ENCODE data around the gene GPR183. TPM values are rescaled to one million over a fixed set of nuclear protein-coding genes. Genes with fewer than 3 reads are reported as not detected.

GPR183 gene
- total and polyA plus RNA-seq, 10 of the 15 experiments (the other 5 are each of a cell fraction or from before 2014, with no cell fraction given) = 134 to 669 (median 225) TPM

DNA sequence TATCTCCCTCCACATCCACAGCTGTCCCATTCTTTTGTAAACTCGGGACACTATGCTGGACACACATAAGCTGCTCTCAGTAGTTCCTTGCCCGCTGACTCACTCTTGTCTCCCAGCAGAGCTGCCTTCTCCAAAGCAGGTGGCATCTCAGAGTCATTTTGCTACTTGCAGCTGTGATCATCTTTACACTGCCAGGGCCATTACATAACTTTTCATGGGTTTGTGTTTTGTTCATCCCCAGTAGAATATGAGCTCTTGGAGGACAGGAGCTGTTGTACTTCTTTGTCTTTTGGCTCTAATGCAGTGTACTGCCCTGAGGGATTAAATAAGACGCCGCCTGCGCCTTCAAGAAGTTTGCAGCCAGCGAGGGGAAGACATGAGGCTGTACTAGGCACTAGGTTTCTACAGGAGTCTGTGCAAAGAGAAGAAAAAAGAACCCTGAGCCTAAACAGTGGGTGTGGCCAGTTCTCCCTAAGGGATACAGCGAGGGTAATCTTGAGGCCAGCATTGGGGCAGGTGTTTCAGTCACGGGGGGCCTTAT, 40.8 kb upstream of the GPR183 start (continued):
- TF ChIP-seq PRDM15 (CRISPR knock-in tag; IDR thresholded peaks at IDR 0.05) (no peak), NFYB (IDR thresholded peaks at IDR 0.05; ENCODE audit: insufficient read depth, low read depth, low read length) (no peak), ZBTB11 (CRISPR knock-in tag; IDR thresholded peaks at IDR 0.05) (no peak), ZZZ3 (IDR thresholded peaks at IDR 0.05; ENCODE audit: control insufficient read depth, insufficient read length, low read depth) (no peak), EGR1 (IDR thresholded peaks at IDR 0.05; ENCODE audit: borderline replicate concordance in 1 of 2, low read depth in 2 of 2, low read length in 2 of 2) (no peak), KAT2A (conservative IDR thresholded peaks at IDR 0.05; ENCODE audit: control insufficient read depth, low read depth, low read length) (no peak), CHD2 (IDR thresholded peaks at IDR 0.05; ENCODE audit: borderline replicate concordance, low read depth, low read length) (no peak), RFX5 (IDR thresholded peaks at IDR 0.05; ENCODE audit: low read depth, low read length) (no peak), ZNF622 (IDR thresholded peaks at IDR 0.05) (no peak), IKZF2 (IDR thresholded peaks at IDR 0.05) (no peak), SPI1 (IDR thresholded peaks at IDR 0.05; ENCODE audit: borderline replicate concordance, insufficient read depth, low read depth, low read length) (no peak), FOXK2 (IDR thresholded peaks at IDR 0.05) (no peak), RAD51 (IDR thresholded peaks at IDR 0.05) (no peak), CHD1 (IDR thresholded peaks at IDR 0.05; ENCODE audit: low read depth, low read length) (no peak), SREBF1 (IDR thresholded peaks at IDR 0.05; ENCODE audit: low read length) (no peak), MEF2B (IDR thresholded peaks at IDR 0.05; ENCODE audit: partially characterized antibody, poor library complexity, severe bottlenecking) (no peak), NRF1 (conservative IDR thresholded peaks at IDR 0.05; ENCODE audit: low read depth, low read length) (no peak), CBX3 (IDR thresholded peaks at IDR 0.05; ENCODE audit: borderline replicate concordance, low read depth) (no peak)
- TF ChIP-seq, protein P1, sequence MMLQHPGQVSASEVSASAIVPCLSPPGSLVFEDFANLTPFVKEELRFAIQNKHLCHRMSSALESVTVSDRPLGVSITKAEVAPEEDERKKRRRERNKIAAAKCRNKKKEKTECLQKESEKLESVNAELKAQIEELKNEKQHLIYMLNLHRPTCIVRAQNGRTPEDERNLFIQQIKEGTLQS (IDR thresholded peaks at IDR 0.05; ENCODE audit: borderline replicate concordance, extremely low read depth, low read depth, low read length) = no peak
- TF ChIP-seq, protein P2, sequence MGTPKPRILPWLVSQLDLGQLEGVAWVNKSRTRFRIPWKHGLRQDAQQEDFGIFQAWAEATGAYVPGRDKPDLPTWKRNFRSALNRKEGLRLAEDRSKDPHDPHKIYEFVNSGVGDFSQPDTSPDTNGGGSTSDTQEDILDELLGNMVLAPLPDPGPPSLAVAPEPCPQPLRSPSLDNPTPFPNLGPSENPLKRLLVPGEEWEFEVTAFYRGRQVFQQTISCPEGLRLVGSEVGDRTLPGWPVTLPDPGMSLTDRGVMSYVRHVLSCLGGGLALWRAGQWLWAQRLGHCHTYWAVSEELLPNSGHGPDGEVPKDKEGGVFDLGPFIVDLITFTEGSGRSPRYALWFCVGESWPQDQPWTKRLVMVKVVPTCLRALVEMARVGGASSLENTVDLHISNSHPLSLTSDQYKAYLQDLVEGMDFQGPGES (IDR thresholded peaks at IDR 0.05) = no peak
- TF ChIP-seq, protein P3, sequence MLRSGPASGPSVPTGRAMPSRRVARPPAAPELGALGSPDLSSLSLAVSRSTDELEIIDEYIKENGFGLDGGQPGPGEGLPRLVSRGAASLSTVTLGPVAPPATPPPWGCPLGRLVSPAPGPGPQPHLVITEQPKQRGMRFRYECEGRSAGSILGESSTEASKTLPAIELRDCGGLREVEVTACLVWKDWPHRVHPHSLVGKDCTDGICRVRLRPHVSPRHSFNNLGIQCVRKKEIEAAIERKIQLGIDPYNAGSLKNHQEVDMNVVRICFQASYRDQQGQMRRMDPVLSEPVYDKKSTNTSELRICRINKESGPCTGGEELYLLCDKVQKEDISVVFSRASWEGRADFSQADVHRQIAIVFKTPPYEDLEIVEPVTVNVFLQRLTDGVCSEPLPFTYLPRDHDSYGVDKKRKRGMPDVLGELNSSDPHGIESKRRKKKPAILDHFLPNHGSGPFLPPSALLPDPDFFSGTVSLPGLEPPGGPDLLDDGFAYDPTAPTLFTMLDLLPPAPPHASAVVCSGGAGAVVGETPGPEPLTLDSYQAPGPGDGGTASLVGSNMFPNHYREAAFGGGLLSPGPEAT (IDR thresholded peaks at IDR 0.05; ENCODE audit: low read depth) = no peak

All from GM12878 (cell line).